GM20431 (cell line): ENCODE data around the gene SCO1.

Experiments used
- in situ Hi-C: fragments of 300-500 bp; cut with MseI, MboI; formaldehyde crosslinking; loops from one replicate; pipeline ENCODE4 v1.15.0; 2020; ENCODE audit warnings: low sequenced_read_pairs; ENCODE audit not compliant: unreplicated experiment

Gene SCO1

GRCh38 chr17:10663231-10663630, 34.1 kb downstream of the SCO1 start:
- in situ Hi-C loops: no loop called here

- in situ Hi-C loops: no loop called here
Observed at GRCh38 chr17:10661437-10661836, 35.9 kb downstream of the SCO1 start.

GRCh38 chr17:10657879-10658278, 39.5 kb downstream of the SCO1 start:
- in situ Hi-C loops: loop anchor here (10.0 kb wide), 1 partner anchor 177 kb away; the partner anchor contains the start of gene PIRT

GRCh38 chr17:10657148-10657547, 40.2 kb downstream of the SCO1 start, which contains the start of gene MYH3:
TSS of gene MYH3 (minus strand) at chr17:10657309. CDS start at chr17:10655064, 2,245 bp downstream.
- in situ Hi-C loops: loop anchor here (10.0 kb wide), 1 partner anchor 178 kb away; the partner anchor contains the start of gene PIRT

- in situ Hi-C loops: loop anchor here (10.0 kb wide), 1 partner anchor 181 kb away; the partner anchor contains the start of gene PIRT
Observed at GRCh38 chr17:10653987-10654386, 43.3 kb downstream of the SCO1 start.

GRCh38 chr17:10652984-10653659, 44.2 kb downstream of the SCO1 start:
- in situ Hi-C loops: loop anchor here (10.0 kb wide), 1 partner anchor 182 kb away; the partner anchor contains the start of gene PIRT

GRCh38 chr17:10651927-10652326, 45.4 kb downstream of the SCO1 start:
- in situ Hi-C loops: loop anchor here (10.0 kb wide), 1 partner anchor 183 kb away; the partner anchor contains the start of gene PIRT

- in situ Hi-C loops: loop anchor here (10.0 kb wide), 1 partner anchor 185 kb away; the partner anchor contains the start of gene PIRT
Observed at GRCh38 chr17:10649602-10650001, 47.7 kb downstream of the SCO1 start.

GRCh38 chr17:10648956-10649355, 48.4 kb downstream of the SCO1 start:
- in situ Hi-C loops: no loop called here

- in situ Hi-C loops: no loop called here
Observed at GRCh38 chr17:10648381-10648780, 49.0 kb downstream of the SCO1 start.

- in situ Hi-C loops: no loop called here
Observed at GRCh38 chr17:10646392-10646990, 50.8 kb downstream of the SCO1 start.

GRCh38 chr17:10640475-10640874, 56.9 kb downstream of the SCO1 start:
- in situ Hi-C loops: no loop called here

- in situ Hi-C loops: no loop called here
Observed at GRCh38 chr17:10638151-10638550, 59.2 kb downstream of the SCO1 start.

GRCh38 chr17:10635290-10635689, 62.0 kb downstream of the SCO1 start:
- in situ Hi-C loops: no loop called here

- in situ Hi-C loops: no loop called here
Observed at GRCh38 chr17:10633738-10634379, 63.5 kb downstream of the SCO1 start.

- in situ Hi-C loops: no loop called here
Observed at GRCh38 chr17:10631701-10632100, 65.6 kb downstream of the SCO1 start.

GRCh38 chr17:10631048-10631700, 66.2 kb downstream of the SCO1 start:
- in situ Hi-C loops: no loop called here

- in situ Hi-C loops: no loop called here
Observed at GRCh38 chr17:10629706-10630105, 67.6 kb downstream of the SCO1 start.

- in situ Hi-C loops: no loop called here
Observed at GRCh38 chr17:10628756-10629155, 68.6 kb downstream of the SCO1 start.

GRCh38 chr17:10626390-10626789, 70.9 kb downstream of the SCO1 start:
- in situ Hi-C loops: no loop called here
